Measurements from ENCODE around the gene SPIB. TPM values are rescaled to one million over a fixed set of nuclear protein-coding genes. Genes with fewer than 3 reads are reported as not detected.

SPIB gene
- not detected for total RNA-seq
- under 1 TPM in 2 of 4 donors, not detected in 2; 0.10 to 0.38 TPM for polyA plus RNA-seq

GRCh38 chr19:50418176-50419021 is at the start of gene SPIB:
SPIB (plus strand) TSS chr19:50418938; CDS start chr19:50418963, 25 bp downstream.
- no peak for ATAC-seq (ENCODE audit: low read depth in 2 of 2)
- Mint-ChIP-seq H3K27me3 (peaks cover 30% of the 10 kb centered on the region), H3K36me3 (peaks cover 4% of the 10 kb centered on the region), H3K9me3 (peaks cover 0 to 1% (median 0%) of the 10 kb centered on the region in 7 donors), H3K4me1 (peaks cover 0 to 6% (median 4%) of the 10 kb centered on the region in 4 donors), H3K4me3 (peak within 1 kb of the TSS in 1 of 4 donors; percentile 65), H3K27ac (no peak within 1 kb of the TSS)
- DNase-seq = no peak
- H3K27me3 ChIP-seq (ENCODE audit: control insufficient read depth, insufficient read depth, low read length) = peaks cover 2% of the 10 kb centered on the region
- no peak within 1 kb of the TSS for H3K27ac ChIP-seq (ENCODE audit: insufficient read depth, low read length, poor library complexity, severe bottlenecking)
- no peaks in the 10 kb centered on the region for H3K36me3 ChIP-seq (ENCODE audit: control insufficient read depth, insufficient read depth, low read length)
- no peaks in the 10 kb centered on the region for H3K9me3 ChIP-seq (ENCODE audit: control insufficient read depth in 2 of 2, low read length in 2 of 2)
- no peak within 1 kb of the TSS for H3K4me3 ChIP-seq (ENCODE audit: low read depth, low read length)
- H3K4me1 ChIP-seq (ENCODE audit: control insufficient read depth, insufficient read depth, low read length, poor library complexity, severe bottlenecking) = peaks cover 5% of the 10 kb centered on the region

GRCh38 chr19:50371914-50372475 is 46.7 kb upstream of the SPIB start:
- Histone ChIP-seq H3K27ac (ENCODE audit: insufficient read depth, low read length, poor library complexity, severe bottlenecking) (no peak overlapping the region), H3K9me3 (ENCODE audit: control insufficient read depth in 2 of 2, low read length in 2 of 2) (no peaks in the 10 kb centered on the region), H3K4me3 (ENCODE audit: low read depth, low read length) (no peak overlapping the region), H3K27me3 (ENCODE audit: control insufficient read depth, insufficient read depth, low read length) (no peaks in the 10 kb centered on the region), H3K36me3 (ENCODE audit: control insufficient read depth, insufficient read depth, low read length) (no peaks in the 10 kb centered on the region), H3K4me1 (ENCODE audit: control insufficient read depth, insufficient read depth, low read length, poor library complexity, severe bottlenecking) (peaks cover 17% of the 10 kb centered on the region)
- no peaks in the 10 kb centered on the region for H3K36me3 Mint-ChIP-seq
- H3K27me3 Mint-ChIP-seq = no peaks in the 10 kb centered on the region
- H3K4me1 Mint-ChIP-seq = peaks cover 0 to 20% (median 13%) of the 10 kb centered on the region in 4 donors
- ATAC-seq (ENCODE audit: low read depth in 2 of 2) (no peak), DNase-seq (no peak)
- peak overlapping the region in 1 of 4 donors; percentile 87 for H3K4me3 Mint-ChIP-seq
- H3K9me3 Mint-ChIP-seq = peaks cover 0 to 2% (median 0%) of the 10 kb centered on the region in 7 donors
- H3K27ac Mint-ChIP-seq = no peak overlapping the region

- Histone ChIP-seq H3K27me3 (ENCODE audit: control insufficient read depth, insufficient read depth, low read length) (no peaks in the 10 kb centered on the region), H3K4me3 (ENCODE audit: low read depth, low read length) (peak within 1 kb of the TSS; percentile 83), H3K36me3 (ENCODE audit: control insufficient read depth, insufficient read depth, low read length) (peaks cover 34% of the 10 kb centered on the region), H3K4me1 (ENCODE audit: control insufficient read depth, insufficient read depth, low read length, poor library complexity, severe bottlenecking) (peaks cover 12% of the 10 kb centered on the region), H3K27ac (ENCODE audit: insufficient read depth, low read length, poor library complexity, severe bottlenecking) (peak within 1 kb of the TSS; percentile 100), H3K9me3 (ENCODE audit: control insufficient read depth in 2 of 2, low read length in 2 of 2) (no peaks in the 10 kb centered on the region)
- Mint-ChIP-seq H3K36me3 (peaks cover 15% of the 10 kb centered on the region), H3K4me1 (peaks cover 0 to 25% (median 11%) of the 10 kb centered on the region in 4 donors), H3K27me3 (no peaks in the 10 kb centered on the region), H3K27ac (peak within 1 kb of the TSS; percentile 97 to 100 (median 99)), H3K9me3 (peaks cover 0 to 2% (median 0%) of the 10 kb centered on the region in 7 donors), H3K4me3 (peak within 1 kb of the TSS; percentile 86 to 98 (median 96))
- DNase-seq (peak; percentile 91 to 99 (median 96)), ATAC-seq (ENCODE audit: low read depth in 2 of 2) (peak; percentile 89 to 90)
Measured at GRCh38 chr19:50376166-50377050, 42.3 kb upstream of the SPIB start, which contains the start of gene NR1H2. NR1H2 (plus strand) TSS chr19:50376457; CDS start chr19:50377606, 1,149 bp downstream.

DNA sequence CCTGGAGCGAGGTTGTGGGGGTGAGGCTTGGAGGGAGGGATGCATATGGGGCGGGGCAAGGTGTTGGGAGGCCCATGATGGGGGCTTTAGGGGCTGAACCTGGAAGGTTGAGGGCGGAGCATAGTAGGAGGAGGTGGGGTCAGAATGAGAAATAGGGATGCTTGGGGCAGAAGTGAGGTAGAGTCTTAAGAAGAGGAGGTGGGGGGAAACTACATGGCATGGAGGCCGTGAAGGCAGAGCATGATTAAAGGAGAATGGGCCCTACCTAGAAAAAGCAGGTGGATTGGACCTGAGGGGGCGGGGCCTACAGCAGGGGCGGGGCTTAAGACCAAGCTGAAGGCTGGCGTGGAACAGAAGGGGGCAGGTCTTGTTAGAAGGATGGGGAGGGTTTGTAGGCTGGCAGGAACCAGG is 41.7 kb upstream of the SPIB start:
- H3K4me3 ChIP-seq (ENCODE audit: low read depth, low read length) = no peak overlapping the region
- peaks cover 39% of the 10 kb centered on the region for H3K36me3 ChIP-seq (ENCODE audit: control insufficient read depth, insufficient read depth, low read length)
- Mint-ChIP-seq H3K4me3 (peak overlapping the region; percentile 81 to 96 (median 87)), H3K4me1 (peaks cover 0 to 25% (median 11%) of the 10 kb centered on the region in 4 donors), H3K36me3 (peaks cover 16% of the 10 kb centered on the region), H3K9me3 (peaks cover 0 to 2% (median 0%) of the 10 kb centered on the region in 7 donors), H3K27me3 (no peaks in the 10 kb centered on the region), H3K27ac (peak overlapping the region in 2 of 3 donors; percentile 99 to 100)
- H3K4me1 ChIP-seq (ENCODE audit: control insufficient read depth, insufficient read depth, low read length, poor library complexity, severe bottlenecking) = peaks cover 12% of the 10 kb centered on the region
- DNase-seq = peak; percentile 56 to 61 (median 58)
- peak overlapping the region; percentile 100 for H3K27ac ChIP-seq (ENCODE audit: insufficient read depth, low read length, poor library complexity, severe bottlenecking)
- ATAC-seq (ENCODE audit: low read depth in 2 of 2) = no peak
- no peaks in the 10 kb centered on the region for H3K9me3 ChIP-seq (ENCODE audit: control insufficient read depth in 2 of 2, low read length in 2 of 2)
- H3K27me3 ChIP-seq (ENCODE audit: control insufficient read depth, insufficient read depth, low read length) = no peaks in the 10 kb centered on the region

GRCh38 chr19:50377517-50377916 is 41.2 kb upstream of the SPIB start:
- Histone ChIP-seq H3K27ac (ENCODE audit: insufficient read depth, low read length, poor library complexity, severe bottlenecking) (peak overlapping the region; percentile 100), H3K9me3 (ENCODE audit: control insufficient read depth in 2 of 2, low read length in 2 of 2) (no peaks in the 10 kb centered on the region), H3K4me1 (ENCODE audit: control insufficient read depth, insufficient read depth, low read length, poor library complexity, severe bottlenecking) (peaks cover 12% of the 10 kb centered on the region), H3K36me3 (ENCODE audit: control insufficient read depth, insufficient read depth, low read length) (peaks cover 39% of the 10 kb centered on the region), H3K27me3 (ENCODE audit: control insufficient read depth, insufficient read depth, low read length) (no peaks in the 10 kb centered on the region), H3K4me3 (ENCODE audit: low read depth, low read length) (no peak overlapping the region)
- ATAC-seq (ENCODE audit: low read depth in 2 of 2) (no peak), DNase-seq (no peak)
- H3K27me3 Mint-ChIP-seq = no peaks in the 10 kb centered on the region
- peaks cover 16% of the 10 kb centered on the region for H3K36me3 Mint-ChIP-seq
- peak overlapping the region; percentile 15 to 96 (median 65) for H3K4me3 Mint-ChIP-seq
- peak overlapping the region in 1 of 3 donors; percentile 100 for H3K27ac Mint-ChIP-seq
- H3K9me3 Mint-ChIP-seq = peaks cover 0 to 2% (median 0%) of the 10 kb centered on the region in 7 donors
- H3K4me1 Mint-ChIP-seq = peaks cover 0 to 25% (median 11%) of the 10 kb centered on the region in 4 donors

GRCh38 chr19:50378169-50378862 is 40.4 kb upstream of the SPIB start:
- Mint-ChIP-seq H3K9me3 (peaks cover 0 to 2% (median 0%) of the 10 kb centered on the region in 7 donors), H3K4me3 (peak overlapping the region; percentile 31 to 89 (median 65)), H3K27me3 (no peaks in the 10 kb centered on the region), H3K27ac (peak overlapping the region in 2 of 3 donors; percentile 6 to 59), H3K4me1 (peaks cover 0 to 29% (median 13%) of the 10 kb centered on the region in 4 donors), H3K36me3 (peaks cover 16% of the 10 kb centered on the region)
- Histone ChIP-seq H3K27ac (ENCODE audit: insufficient read depth, low read length, poor library complexity, severe bottlenecking) (no peak overlapping the region), H3K27me3 (ENCODE audit: control insufficient read depth, insufficient read depth, low read length) (no peaks in the 10 kb centered on the region), H3K4me3 (ENCODE audit: low read depth, low read length) (no peak overlapping the region), H3K9me3 (ENCODE audit: control insufficient read depth in 2 of 2, low read length in 2 of 2) (no peaks in the 10 kb centered on the region), H3K36me3 (ENCODE audit: control insufficient read depth, insufficient read depth, low read length) (peaks cover 39% of the 10 kb centered on the region), H3K4me1 (ENCODE audit: control insufficient read depth, insufficient read depth, low read length, poor library complexity, severe bottlenecking) (peaks cover 12% of the 10 kb centered on the region)
- no peak for DNase-seq
- ATAC-seq (ENCODE audit: low read depth in 2 of 2) = no peak
